OCI-LY7 (cell line): Measurements from ENCODE around the gene MC3R.

ENCODE experiments used
- CTCF ChIP-seq: fragments of 200-600 bp; sonication (generic); conservative IDR thresholded peaks from 2 replicates; pipeline ENCODE4 v1.5.1; 2014; ENCODE audit warnings: mild to moderate bottlenecking, antibody characterized with exemption, low read length, moderate library complexity, mixed read lengths
- EZH2phosphoT487 ChIP-seq: fragments of 200-600 bp; sonication (generic); IDR thresholded peaks from 2 replicates; pipeline ENCODE4 v1.6.1; 2018; ENCODE audit warnings: low read depth, borderline replicate concordance, mild to moderate bottlenecking, mixed run types, antibody characterized with exemption, low read length, moderate library complexity, mixed read lengths

GRCh38 chr20:56204206-56204605, 44.3 kb upstream of the MC3R start:
- no peak for TF ChIP-seq CTCF
- TF ChIP-seq EZH2phosphoT487, result no peak
